Measurements from ENCODE around the gene ZNF407.

GRCh38 chr18:75051757-75052156, 454.1 kb downstream of the ZNF407 start:
- TF ChIP-seq EZH2 (IDR thresholded peaks at IDR 0.05): no peak
- TF ChIP-seq, protein P1, sequence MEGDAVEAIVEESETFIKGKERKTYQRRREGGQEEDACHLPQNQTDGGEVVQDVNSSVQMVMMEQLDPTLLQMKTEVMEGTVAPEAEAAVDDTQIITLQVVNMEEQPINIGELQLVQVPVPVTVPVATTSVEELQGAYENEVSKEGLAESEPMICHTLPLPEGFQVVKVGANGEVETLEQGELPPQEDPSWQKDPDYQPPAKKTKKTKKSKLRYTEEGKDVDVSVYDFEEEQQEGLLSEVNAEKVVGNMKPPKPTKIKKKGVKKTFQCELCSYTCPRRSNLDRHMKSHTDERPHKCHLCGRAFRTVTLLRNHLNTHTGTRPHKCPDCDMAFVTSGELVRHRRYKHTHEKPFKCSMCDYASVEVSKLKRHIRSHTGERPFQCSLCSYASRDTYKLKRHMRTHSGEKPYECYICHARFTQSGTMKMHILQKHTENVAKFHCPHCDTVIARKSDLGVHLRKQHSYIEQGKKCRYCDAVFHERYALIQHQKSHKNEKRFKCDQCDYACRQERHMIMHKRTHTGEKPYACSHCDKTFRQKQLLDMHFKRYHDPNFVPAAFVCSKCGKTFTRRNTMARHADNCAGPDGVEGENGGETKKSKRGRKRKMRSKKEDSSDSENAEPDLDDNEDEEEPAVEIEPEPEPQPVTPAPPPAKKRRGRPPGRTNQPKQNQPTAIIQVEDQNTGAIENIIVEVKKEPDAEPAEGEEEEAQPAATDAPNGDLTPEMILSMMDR (IDR thresholded peaks at IDR 0.05): no peak

Measured in neural progenitor cell (in vitro differentiated cells).